Fibroblast of skin of left biceps (primary cell): ENCODE results near the gene FLCN.

Experiments used
- DNase-seq, 2 experiments: peaks; one replicate each; pipeline ENCODE4 v3.0.0-alpha.2; 2013; ENCODE audit warnings: low read depth in 2 of 2

Gene FLCN

GRCh38 chr17:17166446-17166845, 70.5 kb downstream of the FLCN start:
- DNase-seq: no peak

GRCh38 chr17:17165666-17166308, 71.2 kb downstream of the FLCN start:
- no peak for DNase-seq

DNA sequence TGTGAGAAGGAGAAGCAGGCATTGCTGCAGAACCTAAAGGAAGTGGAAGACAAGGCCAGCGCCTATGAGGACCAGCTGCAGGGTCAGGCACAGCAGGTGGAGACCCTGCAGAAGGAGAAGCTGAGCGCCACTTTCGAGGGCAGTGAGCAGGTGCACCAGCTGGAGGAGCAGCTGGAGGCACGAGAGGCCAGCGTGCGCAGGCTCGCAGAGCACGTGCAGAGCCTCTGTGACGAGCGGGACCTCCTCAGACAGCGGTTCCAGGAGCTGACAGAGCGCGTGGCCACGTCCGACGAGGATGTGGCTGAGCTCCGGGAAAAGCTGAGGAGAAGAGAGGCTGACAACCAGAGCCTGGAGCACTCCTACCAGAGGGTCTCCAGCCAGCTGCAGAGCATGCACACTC, 72.3 kb downstream of the FLCN start:
- DNase-seq: no peak

DNA sequence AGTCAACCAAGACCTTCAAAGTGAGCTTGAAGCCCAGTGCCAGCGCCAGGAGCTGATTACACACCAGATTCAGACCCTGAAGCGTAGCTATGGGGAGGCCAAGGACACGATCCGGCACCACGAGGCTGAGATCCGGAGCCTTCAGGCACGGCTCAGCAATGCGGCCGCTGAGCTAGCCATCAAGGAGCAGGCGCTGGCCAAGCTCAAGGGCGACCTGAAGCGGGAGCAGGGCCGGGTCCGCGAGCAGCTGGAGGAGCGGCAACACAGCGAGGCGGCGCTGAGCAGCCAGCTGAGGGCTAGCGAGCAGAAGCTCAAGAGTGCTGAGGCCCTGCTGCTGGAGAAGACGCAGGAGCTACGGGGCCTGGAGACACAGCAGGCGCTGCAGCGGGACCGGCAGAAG, 72.8 kb downstream of the FLCN start:
- no peak for DNase-seq
